ENCODE measurements around the gene ANKIB1. TPM values are rescaled to one million over a fixed set of nuclear protein-coding genes. Genes with fewer than 3 reads are reported as not detected.

ANKIB1 gene
- total and polyA plus RNA-seq, 2 donors (not counting 1 experiment from before 2014, with no cell fraction given) = 53.4 to 60.4 TPM

GRCh38 chr7:92281031-92281430, 35.3 kb downstream of the ANKIB1 start:
- Histone ChIP-seq H3K79me2 (ENCODE audit: control insufficient read depth, insufficient read depth, low read length) (peaks cover 6% of the 10 kb centered on the region), H3K27me3 (ENCODE audit: control insufficient read depth, insufficient read depth, low read length) (no peaks in the 10 kb centered on the region), H3K9ac (ENCODE audit: insufficient read depth, low read length) (no peak overlapping the region), H3K4me2 (ENCODE audit: extremely low read depth, insufficient read depth, low read length) (no peak overlapping the region), H4K20me1 (ENCODE audit: control insufficient read depth, extremely low read depth, insufficient read depth, low read length) (no peaks in the 10 kb centered on the region), H3K4me3 (replicated peaks in 1 of 4; ENCODE audit: control extremely low read depth in 1 of 4, insufficient read depth in 1 of 4, low read depth in 3 of 4, low read length in 4 of 4) (no peak overlapping the region), H3K4me1 (ENCODE audit: control insufficient read depth, extremely low read depth, insufficient read depth, low read length) (no peaks in the 10 kb centered on the region), H2AFZ (ENCODE audit: low read length) (no peak overlapping the region), H3K9me3 (ENCODE audit: control insufficient read depth, insufficient read depth, low read depth, low read length) (no peaks in the 10 kb centered on the region), H3K36me3 (ENCODE audit: control insufficient read depth, insufficient read depth, low read length) (no peaks in the 10 kb centered on the region), H3K27ac (ENCODE audit: insufficient read depth, low read length) (no peak overlapping the region)
- TF ChIP-seq CTCF (conservative IDR thresholded peaks at IDR 0.05 in 1 of 2, IDR thresholded peaks at IDR 0.05 in 1 of 2; ENCODE audit: low read depth in 1 of 2, low read length in 2 of 2) (no peak), EZH2 (IDR thresholded peaks at IDR 0.05; ENCODE audit: low read length, missing control alignments) (no peak)
- DNase-seq (ENCODE audit: low read depth in 2 of 2) = no peak

DNA sequence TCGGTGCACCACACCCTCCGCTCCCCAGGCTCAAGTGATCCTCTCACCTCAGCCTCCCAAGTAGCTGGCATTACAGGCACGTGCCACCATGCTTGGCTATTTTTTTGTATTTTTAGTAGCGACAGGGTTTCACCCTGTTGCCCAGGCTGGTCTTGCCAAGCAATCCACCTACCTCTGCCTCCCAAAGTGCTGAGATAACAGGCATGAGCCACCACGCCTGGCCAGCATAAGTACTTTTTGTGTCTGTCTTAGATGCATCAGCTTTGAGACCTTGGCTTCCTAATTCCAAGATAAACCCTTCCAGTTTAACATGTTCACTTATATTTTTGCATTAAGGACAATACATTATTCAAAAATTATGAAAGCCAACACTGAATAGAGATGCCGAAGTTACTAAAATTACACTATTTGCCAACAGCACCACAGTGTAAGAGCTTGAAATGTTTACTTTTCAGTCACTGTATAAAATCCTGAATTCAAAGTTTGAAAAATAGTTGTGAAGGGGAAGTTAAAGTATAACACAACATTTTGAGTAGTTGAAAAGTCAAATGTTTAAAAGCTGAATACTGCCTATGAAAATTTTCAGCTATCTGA, 36.5 kb downstream of the ANKIB1 start:
- DNase-seq (ENCODE audit: low read depth in 2 of 2) = no peak
- H3K27me3 ChIP-seq (ENCODE audit: control insufficient read depth, insufficient read depth, low read length) = no peaks in the 10 kb centered on the region
- H2AFZ ChIP-seq (ENCODE audit: low read length) = no peak overlapping the region
- TF ChIP-seq CTCF (conservative IDR thresholded peaks at IDR 0.05 in 1 of 2, IDR thresholded peaks at IDR 0.05 in 1 of 2; ENCODE audit: low read depth in 1 of 2, low read length in 2 of 2) (no peak), EZH2 (IDR thresholded peaks at IDR 0.05; ENCODE audit: low read length, missing control alignments) (no peak)
- H3K27ac ChIP-seq (ENCODE audit: insufficient read depth, low read length) = no peak overlapping the region
- no peak overlapping the region for H3K4me3 ChIP-seq (replicated peaks in 1 of 4; ENCODE audit: control extremely low read depth in 1 of 4, insufficient read depth in 1 of 4, low read depth in 3 of 4, low read length in 4 of 4)
- no peaks in the 10 kb centered on the region for H3K9me3 ChIP-seq (ENCODE audit: control insufficient read depth, insufficient read depth, low read depth, low read length)
- H3K36me3 ChIP-seq (ENCODE audit: control insufficient read depth, insufficient read depth, low read length) = no peaks in the 10 kb centered on the region
- no peak overlapping the region for H3K9ac ChIP-seq (ENCODE audit: insufficient read depth, low read length)
- H4K20me1 ChIP-seq (ENCODE audit: control insufficient read depth, extremely low read depth, insufficient read depth, low read length) = no peaks in the 10 kb centered on the region
- no peaks in the 10 kb centered on the region for H3K4me1 ChIP-seq (ENCODE audit: control insufficient read depth, extremely low read depth, insufficient read depth, low read length)
- peaks cover 4% of the 10 kb centered on the region for H3K79me2 ChIP-seq (ENCODE audit: control insufficient read depth, insufficient read depth, low read length)
- H3K4me2 ChIP-seq (ENCODE audit: extremely low read depth, insufficient read depth, low read length) = no peak overlapping the region

DNA sequence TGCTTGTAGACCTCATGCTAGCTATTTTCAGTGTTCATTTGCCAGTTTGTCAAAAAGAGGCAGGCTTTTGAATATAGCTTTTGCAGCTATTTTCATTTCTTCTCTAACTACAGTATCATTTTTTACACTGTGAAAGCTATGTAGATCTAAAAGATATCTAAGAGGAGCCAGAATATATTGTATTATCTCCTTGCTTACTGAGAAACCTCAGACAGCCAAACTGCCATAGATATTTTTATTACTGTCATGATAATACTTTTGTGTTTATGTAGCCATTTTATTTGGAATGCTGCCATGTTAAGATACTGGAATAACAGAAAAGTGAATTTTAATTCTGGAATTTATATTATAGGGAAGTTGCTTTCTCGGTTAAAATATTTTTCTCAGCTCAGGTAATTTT, 37.2 kb downstream of the ANKIB1 start:
- TF ChIP-seq EZH2 (IDR thresholded peaks at IDR 0.05; ENCODE audit: low read length, missing control alignments) (no peak), CTCF (conservative IDR thresholded peaks at IDR 0.05 in 1 of 2, IDR thresholded peaks at IDR 0.05 in 1 of 2; ENCODE audit: low read depth in 1 of 2, low read length in 2 of 2) (no peak)
- Histone ChIP-seq H3K4me3 (replicated peaks in 1 of 4; ENCODE audit: control extremely low read depth in 1 of 4, insufficient read depth in 1 of 4, low read depth in 3 of 4, low read length in 4 of 4) (no peak overlapping the region), H3K36me3 (ENCODE audit: control insufficient read depth, insufficient read depth, low read length) (no peaks in the 10 kb centered on the region), H4K20me1 (ENCODE audit: control insufficient read depth, extremely low read depth, insufficient read depth, low read length) (no peaks in the 10 kb centered on the region), H2AFZ (ENCODE audit: low read length) (no peak overlapping the region), H3K9ac (ENCODE audit: insufficient read depth, low read length) (no peak overlapping the region), H3K27me3 (ENCODE audit: control insufficient read depth, insufficient read depth, low read length) (no peaks in the 10 kb centered on the region), H3K9me3 (ENCODE audit: control insufficient read depth, insufficient read depth, low read depth, low read length) (no peaks in the 10 kb centered on the region), H3K4me2 (ENCODE audit: extremely low read depth, insufficient read depth, low read length) (no peak overlapping the region), H3K79me2 (ENCODE audit: control insufficient read depth, insufficient read depth, low read length) (peaks cover 1% of the 10 kb centered on the region), H3K27ac (ENCODE audit: insufficient read depth, low read length) (no peak overlapping the region), H3K4me1 (ENCODE audit: control insufficient read depth, extremely low read depth, insufficient read depth, low read length) (no peaks in the 10 kb centered on the region)
- DNase-seq (ENCODE audit: low read depth in 2 of 2) = no peak
